ENCODE results near the gene SIPA1L3. TPM values are rescaled to one million over a fixed set of nuclear protein-coding genes. Genes with fewer than 3 reads are reported as not detected.

SIPA1L3 gene
- polyA plus RNA-seq, 2 of the 4 experiments (the other 2 are of a cell fraction): 28.9 to 50.6 TPM

GRCh38 chr19:38009650-38010242 is 102.7 kb downstream of the SIPA1L3 start:
- no peak overlapping the region for H3K27ac ChIP-seq
- H3K4me3 ChIP-seq: no peak overlapping the region
- DNase-seq (ENCODE audit: low read depth in 1 of 2, low spot score in 1 of 2) (no peak), ATAC-seq (no peak), FAIRE-seq (peak; percentile 13)
- POLR2A ChIA-PET: no interaction called here
- TF ChIP-seq ATOH8 (CRISPR knock-in tag; IDR thresholded peaks at IDR 0.05; ENCODE audit: low read depth) (no peak), RCOR1 (IDR thresholded peaks at IDR 0.05; ENCODE audit: low read depth, low read length) (no peak), RFX5 (IDR thresholded peaks at IDR 0.05) (no peak), RARB (CRISPR knock-in tag; IDR thresholded peaks at IDR 0.05) (no peak), KDM1A (IDR thresholded peaks at IDR 0.05; ENCODE audit: low read depth) (no peak), EHMT2 (IDR thresholded peaks at IDR 0.05; ENCODE audit: low read depth) (no peak), HOXB5 (CRISPR knock-in tag; IDR thresholded peaks at IDR 0.05) (no peak), RAD21 (conservative IDR thresholded peaks at IDR 0.05 in 1 of 2, IDR thresholded peaks at IDR 0.05 in 1 of 2) (no peak), EHF (CRISPR knock-in tag; IDR thresholded peaks at IDR 0.05) (no peak), ESRRA (IDR thresholded peaks at IDR 0.05; ENCODE audit: borderline replicate concordance, low read length) (no peak), SMC3 (IDR thresholded peaks at IDR 0.05) (no peak), TP53 (CRISPR knock-in tag; IDR thresholded peaks at IDR 0.05) (no peak), HOXB13 (CRISPR knock-in tag; IDR thresholded peaks at IDR 0.05; ENCODE audit: low read depth) (no peak), E2F6 (IDR thresholded peaks at IDR 0.05; ENCODE audit: borderline replicate concordance, low read depth) (no peak), CEBPB (IDR thresholded peaks at IDR 0.05) (no peak), CBX2 (IDR thresholded peaks at IDR 0.05; ENCODE audit: borderline replicate concordance, low read depth) (no peak), EP300 (IDR thresholded peaks at IDR 0.05) (no peak), CHD2 (IDR thresholded peaks at IDR 0.05; ENCODE audit: low read length, partially characterized antibody) (no peak)
- H3K4me2 ChIP-seq: no peak overlapping the region
- WGBS (ENCODE audit: missing lambda C conversion rate): 95% methylated on average over 9 of the region's 9 CpGs
- peaks cover 4% of the 10 kb centered on the region for H3K4me1 ChIP-seq
- no peaks in the 10 kb centered on the region for H3K9me3 ChIP-seq
- CTCF ChIA-PET: interaction anchor here (0.9 to 2.8 kb wide), 5 partner anchors 9 to 108 kb away, joined by 3 to 10 read pairs (median 9); no protein-coding TSS in a partner anchor

GRCh38 chr19:38011426-38011825 is 104.4 kb downstream of the SIPA1L3 start:
- Histone ChIP-seq H3K4me1 (no peaks in the 10 kb centered on the region), H3K9me3 (no peaks in the 10 kb centered on the region), H3K4me2 (no peak overlapping the region), H3K27ac (no peak overlapping the region), H3K4me3 (no peak overlapping the region)
- 93% methylated on average over 3 of the region's 3 CpGs for WGBS (ENCODE audit: missing lambda C conversion rate)
- DNase-seq (ENCODE audit: low read depth in 1 of 2, low spot score in 1 of 2) (no peak), ATAC-seq (no peak), FAIRE-seq (no peak)
- POLR2A ChIA-PET: interaction anchor here (0.5 kb wide), 1 partner anchor 28 kb away, joined by 6 read pairs; no protein-coding TSS in a partner anchor
- TF ChIP-seq RARB (CRISPR knock-in tag; IDR thresholded peaks at IDR 0.05): no peak
- no peak for TF ChIP-seq HOXB5 (CRISPR knock-in tag; IDR thresholded peaks at IDR 0.05)
- TF ChIP-seq MYC (IDR thresholded peaks at IDR 0.05; ENCODE audit: borderline replicate concordance, low read length): no peak
- no peak for TF ChIP-seq E2F6 (IDR thresholded peaks at IDR 0.05; ENCODE audit: borderline replicate concordance, low read depth)
- TF ChIP-seq RCOR1 (IDR thresholded peaks at IDR 0.05; ENCODE audit: low read depth, low read length): no peak
- TF ChIP-seq MAX (IDR thresholded peaks at IDR 0.05): no peak
- TF ChIP-seq MAFK (IDR thresholded peaks at IDR 0.05; ENCODE audit: partially characterized antibody): no peak
- TF ChIP-seq USF2 (IDR thresholded peaks at IDR 0.05): no peak
- no peak for TF ChIP-seq MAZ (IDR thresholded peaks at IDR 0.05; ENCODE audit: borderline replicate concordance, low read depth, low read length)
- no peak for TF ChIP-seq POLR2AphosphoS2 (conservative IDR thresholded peaks at IDR 0.05; ENCODE audit: low read length)
- TF ChIP-seq EP300 (IDR thresholded peaks at IDR 0.05): no peak
- TF ChIP-seq ESRRA (IDR thresholded peaks at IDR 0.05; ENCODE audit: borderline replicate concordance, low read length): no peak
- CTCF ChIA-PET: interaction anchor here (0.6 to 2.8 kb wide), 10 partner anchors 8 to 391 kb away, joined by 3 to 19 read pairs (median 3); partner anchors contain the start of gene FAM98C
